KG1 (cell line): ENCODE measurements around the gene KLC3.
"Not testable (repeated sequence)": the region's sequence is repeated elsewhere in the genome, so short reads cannot be mapped to it uniquely, and the experiment has no call there.

Experiments used
- DNase-seq: peaks from one replicate; lab custom pipeline; 2025; lab: John Stamatoyannopoulos, UW

KLC3 gene

GRCh38 chr19:45320997-45321775 lies 19.4 kb upstream of the KLC3 start:
- DNase-seq = no peak

GRCh38 chr19:45321848-45322247 lies 18.7 kb upstream of the KLC3 start:
- DNase-seq = no peak

- DNase-seq = no peak
Observed at GRCh38 chr19:45322311-45322710, 18.2 kb upstream of the KLC3 start.

GRCh38 chr19:45322744-45323281 lies 17.7 kb upstream of the KLC3 start, which contains the start of gene CKM:
Gene CKM (minus strand): TSS chr19:45322875. CDS start chr19:45319713, 3,162 bp downstream.
- DNase-seq = no peak

GRCh38 chr19:45323671-45324081 lies 16.9 kb upstream of the KLC3 start:
- DNase-seq = no peak

- no peak for DNase-seq
Observed at GRCh38 chr19:45324349-45324907, 16.1 kb upstream of the KLC3 start.

- DNase-seq = no peak
Observed at GRCh38 chr19:45327404-45328143, 13.0 kb upstream of the KLC3 start.

- no peak for DNase-seq
Observed at GRCh38 chr19:45331411-45331810, 9.1 kb upstream of the KLC3 start.

- DNase-seq = no peak
Observed at GRCh38 chr19:45333609-45334303, 6.8 kb upstream of the KLC3 start.

GRCh38 chr19:45334881-45335280 lies 5.7 kb upstream of the KLC3 start:
- DNase-seq = not testable (repeated sequence)

GRCh38 chr19:45336696-45337251 lies 3.8 kb upstream of the KLC3 start:
- DNase-seq = no peak

- no peak for DNase-seq
Observed at GRCh38 chr19:45339629-45340028, 921 bp upstream of the KLC3 start.

GRCh38 chr19:45340899-45341453 lies 426 bp downstream of the KLC3 start:
- DNase-seq = no peak

- no peak for DNase-seq
Observed at GRCh38 chr19:45342911-45343310, 2.4 kb downstream of the KLC3 start.

GRCh38 chr19:45344621-45345505 lies 4.3 kb downstream of the KLC3 start:
- DNase-seq = no peak

- DNase-seq = no peak
Observed at GRCh38 chr19:45345506-45345860, 4.9 kb downstream of the KLC3 start.

GRCh38 chr19:45346449-45346848 lies 5.9 kb downstream of the KLC3 start:
- DNase-seq = no peak

- no peak for DNase-seq
Observed at GRCh38 chr19:45347570-45348366, 7.2 kb downstream of the KLC3 start.

GRCh38 chr19:45348367-45349125 lies 8.0 kb downstream of the KLC3 start:
- no peak for DNase-seq
